MM.1S (cell line): ENCODE measurements around the gene TGM3.

Experiments
- DNase-seq: peaks from one replicate; pipeline ENCODE4 v3.0.0-alpha.2; 2015
- H2AFZ ChIP-seq: fragments of 300-600 bp; sonication (generic); 2 replicates; pipeline ENCODE4 v1.6.0; 2016; ENCODE audit warnings: antibody characterized with exemption, low read length
- H3F3A ChIP-seq: fragments of 300-600 bp; sonication (generic); 2 replicates; pipeline ENCODE4 v1.6.1; 2016; ENCODE audit warnings: mild to moderate bottlenecking, antibody characterized with exemption, low read length, moderate library complexity, mixed read lengths; ENCODE audit not compliant: insufficient read depth
- H3K27ac ChIP-seq: fragments of 300-600 bp; sonication (generic); 2 replicates; pipeline ENCODE4 v1.5.1; 2016; ENCODE audit warnings: mild to moderate bottlenecking, low read length
- H3K27me3 ChIP-seq: fragments of 300-600 bp; sonication (generic); replicated peaks from 2 replicates; pipeline ENCODE4 v1.6.0; 2016; ENCODE audit warnings: low read length; ENCODE audit not compliant: insufficient read depth
- H3K36me3 ChIP-seq: fragments of 300-600 bp; sonication (generic); replicated peaks from 2 replicates; pipeline ENCODE4 v1.6.1; 2016; ENCODE audit warnings: mild to moderate bottlenecking, low read length, mixed read lengths; ENCODE audit not compliant: insufficient read depth
- H3K4me1 ChIP-seq: fragments of 300-600 bp; sonication (generic); 2 replicates; pipeline ENCODE4 v1.6.1; 2016; ENCODE audit warnings: low read length, mixed read lengths
- H3K4me2 ChIP-seq: fragments of 300-600 bp; sonication (generic); 2 replicates; pipeline ENCODE4 v1.6.0; 2016; ENCODE audit warnings: low read depth, low read length
- H3K4me3 ChIP-seq: fragments of 300-600 bp; sonication (generic); 2 replicates; pipeline ENCODE4 v1.5.1; 2016; ENCODE audit warnings: low read length, mixed read lengths
- H3K79me2 ChIP-seq: fragments of 300-600 bp; sonication (generic); 2 replicates; pipeline ENCODE4 v1.6.1; 2016; ENCODE audit warnings: mixed run types, low read length, mixed read lengths
- H3K9ac ChIP-seq: fragments of 300-600 bp; sonication (generic); 2 replicates; pipeline ENCODE4 v1.6.1; 2016; ENCODE audit warnings: low read length, mixed read lengths
- H3K9me2 ChIP-seq: fragments of 300-600 bp; sonication (generic); replicated peaks from 2 replicates; pipeline ENCODE4 v1.6.1; 2016; ENCODE audit warnings: mild to moderate bottlenecking, low read length, mixed read lengths; ENCODE audit not compliant: insufficient read depth
- H3K9me3 ChIP-seq: fragments of 300-600 bp; sonication (generic); replicated peaks from 2 replicates; pipeline ENCODE4 v1.6.1; 2016; ENCODE audit warnings: mild to moderate bottlenecking, low read length, mixed read lengths; ENCODE audit not compliant: insufficient read depth
- H4K20me1 ChIP-seq: fragments of 300-600 bp; sonication (generic); 2 replicates; pipeline ENCODE4 v1.6.1; 2016; ENCODE audit warnings: mild to moderate bottlenecking, low read length, moderate library complexity, mixed read lengths; ENCODE audit not compliant: insufficient read depth
- CTCF ChIP-seq: fragments of 300-600 bp; sonication (generic); IDR thresholded peaks from 2 replicates; pipeline ENCODE4 v1.5.1; 2016; ENCODE audit warnings: antibody characterized with exemption, low read length, mixed read lengths
- EZH2 ChIP-seq: fragments of 300-600 bp; sonication (generic); optimal IDR thresholded peaks from 2 replicates; pipeline ENCODE3; 2017; ENCODE audit warnings: low read depth, mild to moderate bottlenecking, antibody characterized with exemption, low read length, mixed read lengths
- EZH2phosphoT487 ChIP-seq: fragments of 300-600 bp; sonication (generic); IDR thresholded peaks from 2 replicates; pipeline ENCODE4 v1.6.1; 2018; ENCODE audit warnings: antibody characterized with exemption, low read length

TGM3 gene

GRCh38 chr20:2298116-2298515 is 2.3 kb downstream of the TGM3 start:
- H3K9me3 ChIP-seq, result no peaks in the 10 kb centered on the region
- DNase-seq, result no peak
- no peaks in the 10 kb centered on the region for H3K9me2 ChIP-seq
- TF ChIP-seq CTCF, result no peak
- no peak for TF ChIP-seq EZH2phosphoT487
- TF ChIP-seq EZH2, result no peak
- H3K9ac ChIP-seq, result no peak overlapping the region
- no peak overlapping the region for H2AFZ ChIP-seq
- H3K79me2 ChIP-seq, result no peaks in the 10 kb centered on the region
- H3K27me3 ChIP-seq, result no peaks in the 10 kb centered on the region
- no peaks in the 10 kb centered on the region for H3K36me3 ChIP-seq
- no peak overlapping the region for H3K4me3 ChIP-seq
- H3K27ac ChIP-seq, result no peak overlapping the region
- no peak overlapping the region for H3K4me2 ChIP-seq
- peaks cover 3% of the 10 kb centered on the region; the same call in 1 of the 2 replicates for H3K4me1 ChIP-seq
- H4K20me1 ChIP-seq, result no peaks in the 10 kb centered on the region
- H3F3A ChIP-seq, result no peaks in the 10 kb centered on the region

GRCh38 chr20:2298701-2299100 is 2.9 kb downstream of the TGM3 start:
- Histone ChIP-seq H3K9me2 (no peaks in the 10 kb centered on the region), H3K27me3 (no peaks in the 10 kb centered on the region), H4K20me1 (no peaks in the 10 kb centered on the region), H3K27ac (no peak overlapping the region), H3K4me1 (peaks cover 3% of the 10 kb centered on the region; the same call in 1 of the 2 replicates), H3K9ac (no peak overlapping the region), H3K9me3 (no peaks in the 10 kb centered on the region), H3F3A (no peaks in the 10 kb centered on the region), H3K36me3 (no peaks in the 10 kb centered on the region), H3K79me2 (no peaks in the 10 kb centered on the region), H3K4me3 (no peak overlapping the region), H3K4me2 (no peak overlapping the region), H2AFZ (no peak overlapping the region)
- TF ChIP-seq EZH2phosphoT487 (no peak), EZH2 (no peak), CTCF (no peak)
- DNase-seq, result no peak

GRCh38 chr20:2299301-2299700 is 3.5 kb downstream of the TGM3 start:
- Histone ChIP-seq H3K4me2 (no peak overlapping the region), H3K27me3 (no peaks in the 10 kb centered on the region), H3K9me3 (no peaks in the 10 kb centered on the region), H3K4me1 (peaks cover 3% of the 10 kb centered on the region; the same call in 1 of the 2 replicates), H3K36me3 (no peaks in the 10 kb centered on the region), H3F3A (no peaks in the 10 kb centered on the region), H3K9ac (no peak overlapping the region), H4K20me1 (no peaks in the 10 kb centered on the region), H3K9me2 (no peaks in the 10 kb centered on the region), H3K27ac (no peak overlapping the region), H2AFZ (no peak overlapping the region), H3K4me3 (no peak overlapping the region), H3K79me2 (no peaks in the 10 kb centered on the region)
- TF ChIP-seq CTCF (no peak), EZH2 (no peak), EZH2phosphoT487 (no peak)
- no peak for DNase-seq

GRCh38 chr20:2300002-2300401 is 4.2 kb downstream of the TGM3 start:
- H3K27ac ChIP-seq, result no peak overlapping the region
- no peak overlapping the region for H3K4me3 ChIP-seq
- H3K4me1 ChIP-seq, result peaks cover 3% of the 10 kb centered on the region; the same call in 1 of the 2 replicates
- H3K9me3 ChIP-seq, result no peaks in the 10 kb centered on the region
- no peak overlapping the region for H3K9ac ChIP-seq
- no peaks in the 10 kb centered on the region for H3K79me2 ChIP-seq
- no peaks in the 10 kb centered on the region for H4K20me1 ChIP-seq
- no peak overlapping the region for H2AFZ ChIP-seq
- H3K27me3 ChIP-seq, result no peaks in the 10 kb centered on the region
- no peaks in the 10 kb centered on the region for H3K9me2 ChIP-seq
- no peak overlapping the region for H3K4me2 ChIP-seq
- no peaks in the 10 kb centered on the region for H3K36me3 ChIP-seq
- DNase-seq, result no peak
- TF ChIP-seq EZH2phosphoT487, result no peak
- no peak for TF ChIP-seq EZH2
- no peak for TF ChIP-seq CTCF
- H3F3A ChIP-seq, result no peaks in the 10 kb centered on the region
